IgD-negative memory B cell (primary cell): Measurements from ENCODE around the gene RPP25L. TPM values are rescaled to one million over a fixed set of nuclear protein-coding genes. Genes with fewer than 3 reads are reported as not detected.

ENCODE experiments used
- H3K27ac Mint-ChIP-seq, 3 donors: one replicate each; pipeline ENCODE4 v1.8.0; 2020 to 2022; ENCODE audit warnings: mild to moderate bottlenecking in 3 of 3, mixed read lengths in 3 of 3, moderate library complexity in 1 of 3
- H3K27me3 Mint-ChIP-seq: one replicate; pipeline ENCODE4 v1.8.0; 2021; ENCODE audit warnings: mixed read lengths
- H3K36me3 Mint-ChIP-seq: one replicate; pipeline ENCODE4 v1.8.0; 2020; ENCODE audit warnings: mild to moderate bottlenecking, mixed read lengths
- H3K4me1 Mint-ChIP-seq, 3 donors: one replicate each; pipeline ENCODE4 v1.8.0; 2020 to 2022; ENCODE audit warnings: mixed read lengths in 3 of 3, mild to moderate bottlenecking in 1 of 3
- H3K4me3 Mint-ChIP-seq, 4 donors: one replicate each; pipeline ENCODE4 v1.8.0; 2020 to 2022; ENCODE audit warnings: mild to moderate bottlenecking in 4 of 4, mixed read lengths in 4 of 4, moderate library complexity in 3 of 4
- H3K9me3 Mint-ChIP-seq, 3 donors: one replicate each; pipeline ENCODE4 v1.8.0; 2020 to 2021; ENCODE audit warnings: mixed read lengths in 3 of 3, mild to moderate bottlenecking in 1 of 3
- polyA plus RNA-seq: library from polyadenylated mRNA; unstranded; fragments of 300-500 nt; fragmentation: Illumina TruSeq; gene quantifications from one replicate; pipeline ENCODE4 v1.2.3, GENCODE V29; 2021

Gene RPP25L
- polyA plus RNA-seq, 1 donor from 2014 or later, result 48.4 TPM

DNA sequence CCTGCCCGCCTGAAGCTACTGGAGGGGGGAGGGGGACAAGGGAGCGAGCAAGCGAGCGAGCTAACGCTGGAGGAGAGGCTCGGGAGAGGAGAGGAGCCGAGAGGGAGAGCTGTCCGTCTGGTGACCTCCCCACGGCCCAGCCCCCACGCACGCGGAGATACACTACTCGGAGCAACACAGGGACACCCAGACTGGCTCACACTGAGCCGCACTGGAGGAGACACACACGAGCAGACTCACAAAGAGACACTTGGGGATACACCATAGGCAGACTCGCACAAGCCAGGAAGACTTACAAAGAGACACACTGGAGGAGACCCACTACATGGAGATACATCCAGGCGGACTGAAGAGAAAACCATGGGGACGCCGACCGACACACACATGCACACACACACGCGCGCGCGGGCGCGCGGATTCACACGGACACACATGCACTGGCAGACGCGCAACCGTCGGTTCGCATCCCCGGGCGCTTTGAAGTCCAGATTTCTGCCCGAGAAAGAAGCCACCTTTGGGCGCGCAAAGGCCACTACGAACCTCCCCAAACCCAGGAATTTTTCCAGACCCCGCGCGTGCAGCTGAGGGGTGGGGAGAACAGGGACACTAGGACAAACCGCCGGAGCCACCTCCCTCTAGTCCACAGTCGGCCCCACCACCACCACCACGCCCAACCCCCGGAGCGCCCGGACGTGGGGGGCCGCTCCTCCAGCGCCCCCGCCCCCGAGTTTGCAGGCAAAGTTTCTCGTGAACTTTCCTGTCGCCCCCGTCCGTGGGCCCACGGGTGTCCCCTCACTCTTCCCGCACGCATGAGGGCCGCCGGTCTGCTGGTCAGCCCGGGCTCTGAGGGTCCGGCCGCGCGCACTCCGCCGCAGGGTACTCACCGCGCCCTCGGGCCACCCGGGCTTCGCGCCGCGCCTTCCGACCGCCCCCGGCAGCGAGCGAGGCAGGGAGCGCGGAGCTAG lies 22.9 kb downstream of the RPP25L start:
- H3K9me3 Mint-ChIP-seq, result no peaks in the 10 kb centered on the region
- peaks cover 78% of the 10 kb centered on the region for H3K27me3 Mint-ChIP-seq
- H3K4me1 Mint-ChIP-seq, result peaks cover 0 to 25% (median 20%) of the 10 kb centered on the region in 3 donors
- peak overlapping the region; percentile 21 to 94 (median 80) for H3K4me3 Mint-ChIP-seq
- peak overlapping the region in 1 of 3 donors; percentile 91 for H3K27ac Mint-ChIP-seq
- H3K36me3 Mint-ChIP-seq, result no peaks in the 10 kb centered on the region

GRCh38 chr9:34587271-34587670 lies 24.6 kb downstream of the RPP25L start:
- Mint-ChIP-seq H3K27me3 (peaks cover 64% of the 10 kb centered on the region), H3K9me3 (no peaks in the 10 kb centered on the region), H3K27ac (no peak overlapping the region), H3K36me3 (no peaks in the 10 kb centered on the region), H3K4me1 (peaks cover 0 to 19% (median 13%) of the 10 kb centered on the region in 3 donors), H3K4me3 (peak overlapping the region in 2 of 4 donors; percentile 21 to 25)

DNA sequence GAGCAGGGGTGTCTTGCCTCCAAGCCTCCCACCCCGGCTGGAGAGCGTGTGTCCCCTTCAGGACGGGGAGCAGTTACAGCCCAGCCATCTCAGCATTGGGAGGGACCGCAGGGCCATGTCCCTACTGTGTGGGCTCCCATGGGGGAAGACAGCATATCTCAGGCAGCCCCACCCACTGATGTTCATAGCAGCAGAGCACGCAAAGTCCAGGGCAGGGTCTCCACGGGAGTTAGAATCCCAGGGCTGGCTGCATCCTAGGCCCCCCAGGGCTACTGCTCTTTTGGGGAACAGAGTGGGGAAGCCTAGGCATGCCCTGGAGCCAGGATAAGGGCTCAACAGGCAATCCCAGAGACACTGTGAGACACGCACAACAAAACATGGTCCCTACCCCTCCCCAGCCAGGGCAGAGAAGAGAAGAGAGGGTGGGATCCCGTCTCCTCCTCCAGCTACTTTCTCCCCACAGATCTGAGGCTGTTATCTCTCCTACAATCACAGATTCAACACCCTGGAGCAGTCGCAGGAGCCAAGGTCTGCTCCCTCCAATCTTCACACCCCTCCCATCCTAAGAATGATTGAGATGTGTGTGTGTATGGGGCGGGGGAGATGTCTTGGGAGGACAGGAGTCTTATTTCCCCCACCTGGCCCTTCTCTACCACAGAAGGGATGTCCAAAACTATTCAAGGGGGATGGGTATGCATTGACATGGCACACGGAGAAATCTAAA lies 25.8 kb downstream of the RPP25L start:
- no peak overlapping the region for H3K4me3 Mint-ChIP-seq
- peaks cover 59% of the 10 kb centered on the region for H3K27me3 Mint-ChIP-seq
- H3K36me3 Mint-ChIP-seq, result no peaks in the 10 kb centered on the region
- no peak overlapping the region for H3K27ac Mint-ChIP-seq
- peaks cover 0 to 15% (median 11%) of the 10 kb centered on the region in 3 donors for H3K4me1 Mint-ChIP-seq
- no peaks in the 10 kb centered on the region for H3K9me3 Mint-ChIP-seq

- H3K27ac Mint-ChIP-seq, result no peak overlapping the region
- H3K9me3 Mint-ChIP-seq, result no peaks in the 10 kb centered on the region
- H3K4me1 Mint-ChIP-seq, result peaks cover 0 to 11% (median 6%) of the 10 kb centered on the region in 3 donors
- H3K36me3 Mint-ChIP-seq, result no peaks in the 10 kb centered on the region
- H3K4me3 Mint-ChIP-seq, result no peak overlapping the region
- H3K27me3 Mint-ChIP-seq, result peaks cover 61% of the 10 kb centered on the region
Measured at GRCh38 chr9:34584970-34585369, 26.9 kb downstream of the RPP25L start.

DNA sequence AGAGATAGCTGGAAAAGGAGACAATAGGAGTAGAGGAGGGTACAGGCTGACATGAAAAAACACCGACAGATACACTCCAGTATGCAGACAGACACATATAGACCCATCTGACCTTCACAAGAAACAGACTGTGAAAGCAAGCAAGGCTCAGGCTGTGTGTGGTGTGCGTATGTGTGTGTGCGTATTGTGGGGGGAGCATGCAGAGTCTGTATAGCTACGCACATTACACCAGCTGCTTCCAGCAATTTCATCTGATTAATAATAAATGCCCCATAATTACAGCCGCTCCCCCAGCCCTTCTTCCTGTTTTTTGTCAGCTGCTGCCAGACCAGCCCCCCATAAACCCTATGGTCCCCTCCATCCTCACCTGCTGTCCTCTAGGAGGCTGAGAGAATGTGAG lies 29.1 kb downstream of the RPP25L start:
- peaks cover 0 to 4% (median 2%) of the 10 kb centered on the region in 3 donors for H3K4me1 Mint-ChIP-seq
- no peak overlapping the region for H3K4me3 Mint-ChIP-seq
- H3K36me3 Mint-ChIP-seq, result no peaks in the 10 kb centered on the region
- H3K27ac Mint-ChIP-seq, result no peak overlapping the region
- no peaks in the 10 kb centered on the region for H3K9me3 Mint-ChIP-seq
- peaks cover 58% of the 10 kb centered on the region for H3K27me3 Mint-ChIP-seq

GRCh38 chr9:34581318-34581717 lies 30.6 kb downstream of the RPP25L start:
- Mint-ChIP-seq H3K9me3 (no peaks in the 10 kb centered on the region), H3K27ac (no peak overlapping the region), H3K4me3 (no peak overlapping the region), H3K36me3 (no peaks in the 10 kb centered on the region), H3K4me1 (peaks cover 0 to 8% (median 8%) of the 10 kb centered on the region in 3 donors), H3K27me3 (peaks cover 60% of the 10 kb centered on the region)

DNA sequence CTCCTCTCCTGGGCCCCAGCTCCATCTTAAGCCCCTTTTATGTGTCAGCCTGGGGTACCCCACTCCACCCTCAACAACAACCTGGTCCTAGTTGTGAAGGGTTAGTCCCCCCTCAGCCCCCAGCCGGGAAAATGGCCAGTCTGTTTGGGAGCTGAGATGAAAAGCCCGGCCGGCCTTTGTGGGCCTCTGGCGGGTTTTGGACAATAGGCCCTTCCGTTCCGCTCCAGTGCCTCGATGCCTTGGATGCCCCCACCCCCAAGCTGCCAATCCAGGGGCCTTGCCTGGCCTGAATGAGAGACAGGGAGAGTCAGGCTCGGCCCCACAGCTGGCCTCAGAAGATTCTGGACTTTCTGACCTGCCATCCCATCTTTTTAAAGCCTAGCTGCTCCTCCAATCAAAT lies 31.5 kb downstream of the RPP25L start:
- H3K27me3 Mint-ChIP-seq, result peaks cover 56% of the 10 kb centered on the region
- peaks cover 0 to 7% (median 7%) of the 10 kb centered on the region in 3 donors for H3K4me1 Mint-ChIP-seq
- H3K27ac Mint-ChIP-seq, result no peak overlapping the region
- no peaks in the 10 kb centered on the region for H3K36me3 Mint-ChIP-seq
- H3K9me3 Mint-ChIP-seq, result no peaks in the 10 kb centered on the region
- no peak overlapping the region for H3K4me3 Mint-ChIP-seq

DNA sequence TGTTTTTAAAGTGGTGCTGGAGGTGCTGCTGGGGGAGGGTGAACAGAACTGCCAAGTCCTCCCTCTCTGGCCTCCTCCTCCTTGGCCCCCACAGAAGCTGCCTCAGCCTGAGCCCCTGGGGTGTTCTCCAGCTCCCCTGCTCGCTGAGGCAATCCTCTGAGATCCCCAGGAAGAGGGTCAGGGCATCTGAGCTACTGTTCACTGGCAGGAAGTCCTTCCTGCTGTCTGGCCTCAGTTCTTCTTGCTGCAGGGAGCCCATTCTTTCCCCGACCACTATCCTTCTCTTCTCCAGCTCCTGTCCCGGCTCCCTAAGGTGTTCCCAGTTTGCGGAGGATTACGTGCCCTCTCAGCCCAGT lies 32.1 kb downstream of the RPP25L start:
- Mint-ChIP-seq H3K36me3 (no peaks in the 10 kb centered on the region), H3K4me3 (no peak overlapping the region), H3K27ac (no peak overlapping the region), H3K27me3 (peaks cover 50% of the 10 kb centered on the region), H3K9me3 (no peaks in the 10 kb centered on the region), H3K4me1 (peaks cover 0 to 7% (median 7%) of the 10 kb centered on the region in 3 donors)

GRCh38 chr9:34579104-34579807 lies 32.6 kb downstream of the RPP25L start:
- Mint-ChIP-seq H3K27ac (no peak overlapping the region), H3K4me1 (peaks cover 0 to 7% (median 7%) of the 10 kb centered on the region in 3 donors), H3K36me3 (no peaks in the 10 kb centered on the region), H3K9me3 (no peaks in the 10 kb centered on the region), H3K27me3 (peaks cover 50% of the 10 kb centered on the region), H3K4me3 (no peak overlapping the region)

DNA sequence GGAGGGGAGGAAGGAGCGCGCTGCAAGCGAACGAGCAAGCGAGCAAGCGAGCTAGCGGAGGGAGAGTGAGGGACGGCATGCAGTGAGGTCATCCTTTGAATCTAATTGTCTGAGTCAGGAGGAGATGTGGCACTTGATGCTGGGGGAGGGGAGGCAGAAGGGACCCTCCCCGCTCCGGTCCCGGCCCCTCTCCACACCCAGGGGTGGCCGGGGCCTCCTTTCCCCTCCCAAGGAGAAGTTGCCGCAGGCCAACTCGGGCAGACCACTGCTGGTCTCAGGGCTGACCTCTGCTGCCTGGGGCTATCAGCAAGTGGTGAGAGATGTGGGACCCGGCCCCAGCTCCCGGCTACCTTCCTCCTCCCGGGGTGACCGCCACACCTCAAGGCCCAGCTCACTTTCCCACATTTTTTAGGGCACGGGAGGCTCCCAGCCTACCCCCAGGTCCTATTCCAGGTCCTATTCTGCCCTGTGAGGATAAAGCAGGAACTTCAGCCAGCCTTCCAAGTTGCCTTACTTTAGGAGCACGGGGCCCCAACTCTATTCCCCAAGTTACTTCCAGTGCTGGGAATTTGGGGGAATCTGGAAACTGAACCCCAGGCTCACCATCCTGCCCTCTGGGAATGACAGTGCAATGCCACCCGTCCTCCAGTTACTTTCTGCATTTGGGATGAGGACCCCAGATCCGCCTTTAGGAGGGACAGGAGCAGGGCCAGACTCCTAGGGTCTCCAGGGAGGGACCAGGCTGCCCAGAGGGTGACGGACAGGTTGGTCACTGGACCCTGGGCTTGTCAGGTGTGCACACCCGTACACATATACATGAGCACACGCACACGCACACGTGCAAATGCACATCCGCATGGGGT lies 33.4 kb downstream of the RPP25L start:
- no peaks in the 10 kb centered on the region for H3K9me3 Mint-ChIP-seq
- H3K27ac Mint-ChIP-seq, result no peak overlapping the region
- H3K4me3 Mint-ChIP-seq, result peak overlapping the region in 3 of 4 donors; percentile 27 to 50 (median 35)
- H3K27me3 Mint-ChIP-seq, result peaks cover 51% of the 10 kb centered on the region
- H3K4me1 Mint-ChIP-seq, result peaks cover 0 to 7% (median 7%) of the 10 kb centered on the region in 3 donors
- H3K36me3 Mint-ChIP-seq, result no peaks in the 10 kb centered on the region

- Mint-ChIP-seq H3K4me3 (peak overlapping the region in 3 of 4 donors; percentile 50 to 85 (median 85)), H3K27me3 (peaks cover 52% of the 10 kb centered on the region), H3K27ac (no peak overlapping the region), H3K36me3 (no peaks in the 10 kb centered on the region), H3K9me3 (no peaks in the 10 kb centered on the region), H3K4me1 (peaks cover 0 to 7% (median 7%) of the 10 kb centered on the region in 3 donors)
Measured at GRCh38 chr9:34577400-34578240, 34.3 kb downstream of the RPP25L start.

DNA sequence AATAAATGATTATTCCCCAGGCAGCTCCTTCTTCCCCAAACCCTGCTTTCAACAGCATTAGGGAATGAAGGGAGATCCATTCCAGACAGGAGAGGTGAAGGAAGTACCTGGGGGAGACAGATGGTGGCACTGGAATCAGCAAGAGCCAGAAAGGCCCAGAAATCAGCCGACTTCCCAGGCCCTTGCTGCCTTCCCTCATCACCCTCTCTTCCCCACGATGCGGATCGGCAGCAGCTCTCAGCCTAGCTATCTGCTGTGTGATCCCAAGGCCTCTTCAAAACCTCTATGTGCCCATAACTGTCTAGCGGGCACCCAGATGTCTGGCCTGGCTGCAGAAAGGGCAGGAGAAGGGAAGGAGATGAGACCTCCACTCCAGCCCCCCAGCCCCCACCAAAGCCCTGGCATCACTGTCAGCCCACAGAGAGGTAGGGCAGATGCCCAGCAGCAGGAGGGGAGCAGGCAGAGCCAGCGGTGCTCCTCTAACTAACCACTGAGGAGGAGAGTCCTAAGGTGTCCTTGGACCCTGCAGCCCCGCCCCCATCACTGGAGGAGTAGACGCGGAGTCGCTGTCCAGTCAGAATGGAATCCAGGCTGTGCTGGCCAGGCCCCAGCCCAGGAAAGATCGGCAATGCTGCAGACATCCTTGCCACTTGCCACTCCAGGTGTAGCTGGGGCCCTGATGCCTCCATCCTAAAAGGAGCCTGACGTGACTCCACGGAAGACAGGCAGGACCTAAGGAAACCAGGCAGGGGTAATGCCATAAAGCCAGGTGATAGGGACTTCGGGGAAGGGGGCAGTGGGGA lies 35.1 kb downstream of the RPP25L start:
- peak overlapping the region in 2 of 4 donors; percentile 85 for H3K4me3 Mint-ChIP-seq
- peaks cover 0 to 7% (median 7%) of the 10 kb centered on the region in 3 donors for H3K4me1 Mint-ChIP-seq
- H3K27me3 Mint-ChIP-seq, result peaks cover 52% of the 10 kb centered on the region
- no peaks in the 10 kb centered on the region for H3K9me3 Mint-ChIP-seq
- H3K27ac Mint-ChIP-seq, result no peak overlapping the region
- H3K36me3 Mint-ChIP-seq, result no peaks in the 10 kb centered on the region
